WTC11 (cell line): ENCODE measurements around the gene ABHD17C. TPM values are rescaled to one million over a fixed set of nuclear protein-coding genes. Genes with fewer than 3 reads are reported as not detected.

Experiments
- ATAC-seq: fragments of 200-7000 bp; cut with Tn5 transposase; 2 replicates; pipeline ENCODE4 v1.10.0; 2021; ENCODE audit warnings: mild to moderate bottlenecking, moderate library complexity
- CTCF ChIA-PET: fragments of 300-600 bp; sonication (Branson Sonifier 250); formaldehyde crosslinking; loops from one replicate; lab custom pipeline; 2021; ENCODE audit warnings: antibody characterized with exemption; lab: Charles Lee
- POLR2A ChIA-PET: fragments of 350-600 bp; sonication (Branson Sonifier 250); formaldehyde crosslinking; loops from one replicate; lab custom pipeline; 2021; ENCODE audit warnings: antibody characterized with exemption; lab: Charles Lee
- DNase-seq: peaks from one replicate; pipeline ENCODE4 v3.0.0; 2021; ENCODE audit warnings: low spot score
- H3K27ac Mint-ChIP-seq: 2 replicates; pipeline ENCODE4 v1.8.0; 2021; ENCODE audit warnings: mixed read lengths
- H3K27me3 Mint-ChIP-seq: 2 replicates; pipeline ENCODE4 v1.8.0; 2021; ENCODE audit warnings: low read depth, mild to moderate bottlenecking, moderate library complexity, mixed read lengths
- H3K36me3 Mint-ChIP-seq: 2 replicates; pipeline ENCODE4 v1.8.0; 2021; ENCODE audit warnings: mixed read lengths
- H3K4me1 Mint-ChIP-seq: 2 replicates; pipeline ENCODE4 v1.8.0; 2022; ENCODE audit warnings: mixed read lengths
- H3K4me3 Mint-ChIP-seq: 2 replicates; pipeline ENCODE4 v1.8.0; 2021; ENCODE audit warnings: mild to moderate bottlenecking, moderate library complexity, mixed read lengths
- H3K9me3 Mint-ChIP-seq: 2 replicates; pipeline ENCODE4 v1.8.0; 2021; ENCODE audit warnings: mixed read lengths
- AFF4 ChIP-seq: sonication (generic); formaldehyde crosslinking; IDR thresholded peaks from 2 replicates; pipeline ENCODE4 v1.8.1; 2023; ENCODE audit warnings: mild to moderate bottlenecking, missing genetic modification reagents, borderline replicate concordance
- ATF6 ChIP-seq: sonication (generic); formaldehyde crosslinking; IDR thresholded peaks from 2 replicates; pipeline ENCODE4 v1.8.1; 2023; ENCODE audit warnings: mild to moderate bottlenecking, missing genetic modification reagents
- CREM ChIP-seq: sonication (generic); formaldehyde crosslinking; IDR thresholded peaks from 2 replicates; pipeline ENCODE4 v1.8.1; 2022; ENCODE audit warnings: mild to moderate bottlenecking, missing genetic modification reagents, moderate library complexity
- FOXJ3 ChIP-seq: sonication (generic); formaldehyde crosslinking; IDR thresholded peaks from 2 replicates; pipeline ENCODE4 v1.9.0; 2021; ENCODE audit warnings: missing genetic modification reagents, mild to moderate bottlenecking, borderline replicate concordance
- GRHL2 ChIP-seq: fragments of 250-450 bp; sonication (Bioruptor Pico); IDR thresholded peaks from 2 replicates; pipeline ENCODE4 v1.8.0; 2022; ENCODE audit warnings: mild to moderate bottlenecking, moderate library complexity; ENCODE audit not compliant: insufficient replicate concordance, severe bottlenecking
- MYBL2 ChIP-seq: sonication (generic); formaldehyde crosslinking; IDR thresholded peaks from 2 replicates; pipeline ENCODE4 v1.8.1; 2023; ENCODE audit warnings: mild to moderate bottlenecking, moderate library complexity, missing genetic modification reagents
- NFYB ChIP-seq: sonication (generic); formaldehyde crosslinking; conservative IDR thresholded peaks from 2 replicates; pipeline ENCODE4 v1.8.0; 2022; ENCODE audit warnings: low read depth, missing genetic modification reagents
- OVOL2 ChIP-seq: fragments of 250-450 bp; sonication (Bioruptor Pico); IDR thresholded peaks from 2 replicates; pipeline ENCODE4 v1.9.0; 2021; ENCODE audit warnings: mild to moderate bottlenecking, borderline replicate concordance
- TEAD1 ChIP-seq: sonication (generic); formaldehyde crosslinking; IDR thresholded peaks from 2 replicates; pipeline ENCODE4 v1.8.0; 2022; ENCODE audit warnings: mild to moderate bottlenecking, missing genetic modification reagents
- TEAD4 ChIP-seq: sonication (generic); formaldehyde crosslinking; IDR thresholded peaks from 2 replicates; pipeline ENCODE4 v1.8.0; 2022; ENCODE audit warnings: mild to moderate bottlenecking, missing genetic modification reagents
- ZNF121 ChIP-seq: sonication (generic); formaldehyde crosslinking; IDR thresholded peaks from 2 replicates; pipeline ENCODE4 v1.8.0; 2023; ENCODE audit warnings: missing genetic modification reagents
- ZNF396 ChIP-seq: fragments of 250-450 bp; sonication (Bioruptor Pico); IDR thresholded peaks from 2 replicates; pipeline ENCODE4 v1.8.0; 2021; ENCODE audit warnings: mild to moderate bottlenecking, moderate library complexity, borderline replicate concordance
- ZNF425 ChIP-seq: fragments of 250-450 bp; sonication (Bioruptor Pico); conservative IDR thresholded peaks from 2 replicates; pipeline ENCODE4 v1.9.0; 2021; ENCODE audit warnings: mild to moderate bottlenecking
- ZNF512 ChIP-seq: sonication (generic); formaldehyde crosslinking; IDR thresholded peaks from 2 replicates; pipeline ENCODE4 v1.8.1; 2022; ENCODE audit warnings: missing genetic modification reagents, borderline replicate concordance
- ZSCAN18 ChIP-seq: fragments of 250-450 bp; sonication (Bioruptor Pico); IDR thresholded peaks from 2 replicates; pipeline ENCODE4 v2.1.2; 2022; ENCODE audit warnings: mild to moderate bottlenecking, moderate library complexity
- total RNA-seq: library from RNA; stranded (reverse); gene quantifications from 3 replicates; pipeline ENCODE4 v1.2.3, GENCODE V29; 2021
- TF ChIP-seq, protein P1 (sequence below): sonication (generic); formaldehyde crosslinking; IDR thresholded peaks from 2 replicates; pipeline ENCODE4 v1.8.1; 2022; ENCODE audit warnings: mild to moderate bottlenecking, missing genetic modification reagents, moderate library complexity, borderline replicate concordance
- TF ChIP-seq, protein P2 (sequence below): fragments of 250-450 bp; sonication (Bioruptor Pico); IDR thresholded peaks from 2 replicates; pipeline ENCODE4 v1.9.0; 2021; ENCODE audit warnings: mild to moderate bottlenecking

ABHD17C gene
- total RNA-seq, 1 experiment from 2014 or later = 29.0 TPM

GRCh38 chr15:80709542-80709941, 14.4 kb downstream of the ABHD17C start (continued):
- no peak for TF ChIP-seq GRHL2
- TF ChIP-seq, protein P1, sequence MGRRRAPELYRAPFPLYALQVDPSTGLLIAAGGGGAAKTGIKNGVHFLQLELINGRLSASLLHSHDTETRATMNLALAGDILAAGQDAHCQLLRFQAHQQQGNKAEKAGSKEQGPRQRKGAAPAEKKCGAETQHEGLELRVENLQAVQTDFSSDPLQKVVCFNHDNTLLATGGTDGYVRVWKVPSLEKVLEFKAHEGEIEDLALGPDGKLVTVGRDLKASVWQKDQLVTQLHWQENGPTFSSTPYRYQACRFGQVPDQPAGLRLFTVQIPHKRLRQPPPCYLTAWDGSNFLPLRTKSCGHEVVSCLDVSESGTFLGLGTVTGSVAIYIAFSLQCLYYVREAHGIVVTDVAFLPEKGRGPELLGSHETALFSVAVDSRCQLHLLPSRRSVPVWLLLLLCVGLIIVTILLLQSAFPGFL (CRISPR knock-in tag) = no peak
- TF ChIP-seq, all 79 proteins: peak for 0

- peak overlapping the region; percentile 19; the same call in 1 of the 2 replicates for H3K27ac Mint-ChIP-seq
- CTCF ChIA-PET = no interaction called here
- no peaks in the 10 kb centered on the region for H3K27me3 Mint-ChIP-seq
- no peak overlapping the region for H3K4me3 Mint-ChIP-seq
- peak; percentile 48 for ATAC-seq
- peaks cover 61% of the 10 kb centered on the region for H3K4me1 Mint-ChIP-seq
- H3K9me3 Mint-ChIP-seq = no peaks in the 10 kb centered on the region
- TF ChIP-seq ZNF121 (CRISPR knock-in tag) (peak; percentile 85), ZNF425 (no peak), ZNF396 (CRISPR knock-in tag) (no peak)
- POLR2A ChIA-PET = interaction anchor here (0.5 kb wide), 1 partner anchor 17 kb away, joined by 3 read pairs; no protein-coding TSS in a partner anchor
- H3K36me3 Mint-ChIP-seq = no peaks in the 10 kb centered on the region
- no peak for DNase-seq
These were observed 15.8 kb downstream of the ABHD17C start for GRCh38 chr15:80710635-80711554.

DNA sequence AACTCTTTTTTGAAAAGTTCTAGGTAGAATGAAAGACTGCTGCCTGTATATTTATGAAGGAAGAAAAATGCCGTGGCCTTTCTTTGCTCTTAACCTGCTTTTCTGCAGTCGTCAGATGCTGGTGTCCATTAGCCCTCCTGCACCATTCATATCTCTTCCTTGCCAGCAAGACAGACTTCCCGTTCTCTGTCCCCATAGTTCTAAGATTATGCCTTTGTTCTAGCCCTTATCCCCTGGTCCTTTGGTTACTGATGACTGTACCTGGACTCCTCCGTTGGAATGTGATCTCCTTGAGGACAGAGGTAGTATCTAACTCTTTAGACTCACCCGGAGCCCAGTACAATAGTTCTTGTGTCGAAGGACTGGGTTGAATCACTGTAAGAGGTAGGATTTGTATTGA, 16.8 kb downstream of the ABHD17C start:
- H3K4me3 Mint-ChIP-seq = no peak overlapping the region
- no peak for DNase-seq
- no peak overlapping the region for H3K27ac Mint-ChIP-seq
- no peaks in the 10 kb centered on the region for H3K36me3 Mint-ChIP-seq
- no peaks in the 10 kb centered on the region for H3K9me3 Mint-ChIP-seq
- peaks cover 53% of the 10 kb centered on the region for H3K4me1 Mint-ChIP-seq
- ChIA-PET POLR2A (no interaction called here), CTCF (interaction anchor here (0.6 kb wide), 1 partner anchor 64 kb away, joined by 3 read pairs; no protein-coding TSS in a partner anchor)
- H3K27me3 Mint-ChIP-seq = no peaks in the 10 kb centered on the region
- ATAC-seq = no peak
- TF ChIP-seq ZSCAN18 (CRISPR knock-in tag) (no peak), MYBL2 (CRISPR knock-in tag) (no peak), TEAD4 (no peak), FOXJ3 (CRISPR knock-in tag) (no peak), CREM (CRISPR knock-in tag) (no peak), TEAD1 (CRISPR knock-in tag) (no peak), ATF6 (CRISPR knock-in tag) (no peak), NFYB (CRISPR knock-in tag) (no peak), AFF4 (no peak), ZNF121 (CRISPR knock-in tag) (no peak), ZNF512 (CRISPR knock-in tag) (no peak), OVOL2 (CRISPR knock-in tag) (no peak)
- TF ChIP-seq, protein P2, sequence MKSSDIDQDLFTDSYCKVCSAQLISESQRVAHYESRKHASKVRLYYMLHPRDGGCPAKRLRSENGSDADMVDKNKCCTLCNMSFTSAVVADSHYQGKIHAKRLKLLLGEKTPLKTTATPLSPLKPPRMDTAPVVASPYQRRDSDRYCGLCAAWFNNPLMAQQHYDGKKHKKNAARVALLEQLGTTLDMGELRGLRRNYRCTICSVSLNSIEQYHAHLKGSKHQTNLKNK (CRISPR knock-in tag) = no peak
